Activated T-helper 1 cell treated with anti-CD3 and anti-CD28 coated beads, Interleukin-12 subunit alpha, Interleukin-12 subunit beta, Interleukin-2, Interleukin-4 antibody, amounts not matched to agents 30 ng/mL and 10 ng/mL and 1 ng/mL, durations not matched to agents 14 hours and 24 hours and 36 hours (primary cell): ENCODE results near the gene CDH1. TPM values are rescaled to one million over a fixed set of nuclear protein-coding genes. Genes with fewer than 3 reads are reported as not detected.

ENCODE experiments used
- DNase-seq: peaks from one replicate; pipeline ENCODE4 v3.0.0; 2021; ENCODE audit warnings: low spot score
- H3K27ac Mint-ChIP-seq: one replicate; pipeline ENCODE4 v1.8.0; 2021; ENCODE audit warnings: mild to moderate bottlenecking, mixed read lengths
- H3K27me3 Mint-ChIP-seq: one replicate; pipeline ENCODE4 v1.8.0; 2022; ENCODE audit warnings: mild to moderate bottlenecking, moderate library complexity, mixed read lengths; ENCODE audit not compliant: insufficient read depth
- H3K36me3 Mint-ChIP-seq: one replicate; pipeline ENCODE4 v1.8.0; 2021; ENCODE audit warnings: low read depth, mixed read lengths
- H3K4me1 Mint-ChIP-seq: one replicate; pipeline ENCODE4 v1.8.0; 2021; ENCODE audit warnings: low read depth, mixed read lengths
- H3K4me3 Mint-ChIP-seq: one replicate; pipeline ENCODE4 v1.8.0; 2021; ENCODE audit warnings: mild to moderate bottlenecking, moderate library complexity, mixed read lengths
- H3K9me3 Mint-ChIP-seq: one replicate; pipeline ENCODE4 v1.8.0; 2021; ENCODE audit warnings: mixed read lengths
- intact Hi-C: fragments of 100-400 bp; cut with micrococcal nuclease; formaldehyde crosslinking; loops from one replicate; pipeline ENCODE4 v1.15.1; 2024
- total RNA-seq: library from RNA; stranded (reverse); gene quantifications from 2 replicates; pipeline ENCODE4 v1.2.3, GENCODE V29; 2022

Gene CDH1
- total RNA-seq, 1 donor from 2014 or later: 2.2 TPM

DNA sequence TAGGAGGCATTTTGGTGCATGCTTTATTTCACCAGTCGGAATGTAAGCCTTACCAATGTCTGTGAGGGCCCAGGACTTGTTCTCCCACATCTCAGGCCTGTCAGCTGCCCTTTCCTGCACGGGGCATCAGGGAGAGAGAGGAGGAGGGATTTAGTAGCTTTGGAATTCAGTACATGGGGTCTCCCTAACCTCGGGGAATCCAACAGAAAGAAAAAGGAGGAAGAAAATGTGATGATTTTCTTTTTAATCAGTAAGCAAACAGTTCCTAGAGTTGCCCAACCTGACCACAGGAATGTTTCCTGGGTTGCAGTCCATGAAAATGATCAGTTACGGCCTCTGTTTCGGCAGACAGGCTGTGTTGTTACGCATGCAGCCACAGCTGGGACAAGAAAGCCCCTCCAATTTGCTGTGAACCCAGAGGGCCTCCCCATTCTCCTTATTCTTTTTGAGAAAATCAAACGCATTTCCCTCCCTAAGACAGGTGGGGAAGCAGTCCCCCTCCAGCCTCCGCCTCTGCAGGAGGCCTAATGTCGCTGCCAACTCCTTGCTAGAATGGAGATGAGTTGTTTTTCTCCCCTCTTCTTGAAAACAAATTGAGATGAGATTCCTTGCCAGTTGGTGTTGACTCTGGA, 53.2 kb downstream of the CDH1 start:
- Mint-ChIP-seq H3K27me3 (peaks cover 6% of the 10 kb centered on the region), H3K4me3 (no peak overlapping the region), H3K27ac (no peak overlapping the region), H3K4me1 (no peaks in the 10 kb centered on the region), H3K36me3 (no peaks in the 10 kb centered on the region), H3K9me3 (no peaks in the 10 kb centered on the region)
- DNase-seq: no peak
- intact Hi-C loops: no loop called here

DNA sequence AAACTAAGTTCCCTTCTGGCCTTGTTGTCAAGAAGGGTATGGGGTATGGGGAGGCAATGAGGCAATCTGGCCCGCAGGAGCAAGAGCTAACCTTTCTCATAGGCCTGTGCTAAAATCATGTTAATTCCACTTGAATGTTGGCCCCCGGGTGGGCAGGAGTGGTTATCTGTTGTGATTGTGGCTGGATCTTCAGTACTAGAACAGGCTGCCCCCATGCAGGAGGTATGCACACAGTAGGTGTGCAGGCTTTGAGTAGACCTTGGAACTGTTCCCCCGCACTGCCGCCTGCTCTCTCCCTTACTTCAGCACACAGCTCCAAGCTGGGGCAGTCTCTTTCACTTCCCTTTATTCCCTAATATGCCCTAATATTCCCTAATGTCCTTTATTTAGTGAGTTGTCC, 53.9 kb downstream of the CDH1 start:
- intact Hi-C loops: no loop called here
- no peak for DNase-seq
- no peaks in the 10 kb centered on the region for H3K9me3 Mint-ChIP-seq
- peaks cover 6% of the 10 kb centered on the region for H3K27me3 Mint-ChIP-seq
- no peaks in the 10 kb centered on the region for H3K36me3 Mint-ChIP-seq
- H3K4me1 Mint-ChIP-seq: no peaks in the 10 kb centered on the region
- no peak overlapping the region for H3K4me3 Mint-ChIP-seq
- H3K27ac Mint-ChIP-seq: no peak overlapping the region

DNA sequence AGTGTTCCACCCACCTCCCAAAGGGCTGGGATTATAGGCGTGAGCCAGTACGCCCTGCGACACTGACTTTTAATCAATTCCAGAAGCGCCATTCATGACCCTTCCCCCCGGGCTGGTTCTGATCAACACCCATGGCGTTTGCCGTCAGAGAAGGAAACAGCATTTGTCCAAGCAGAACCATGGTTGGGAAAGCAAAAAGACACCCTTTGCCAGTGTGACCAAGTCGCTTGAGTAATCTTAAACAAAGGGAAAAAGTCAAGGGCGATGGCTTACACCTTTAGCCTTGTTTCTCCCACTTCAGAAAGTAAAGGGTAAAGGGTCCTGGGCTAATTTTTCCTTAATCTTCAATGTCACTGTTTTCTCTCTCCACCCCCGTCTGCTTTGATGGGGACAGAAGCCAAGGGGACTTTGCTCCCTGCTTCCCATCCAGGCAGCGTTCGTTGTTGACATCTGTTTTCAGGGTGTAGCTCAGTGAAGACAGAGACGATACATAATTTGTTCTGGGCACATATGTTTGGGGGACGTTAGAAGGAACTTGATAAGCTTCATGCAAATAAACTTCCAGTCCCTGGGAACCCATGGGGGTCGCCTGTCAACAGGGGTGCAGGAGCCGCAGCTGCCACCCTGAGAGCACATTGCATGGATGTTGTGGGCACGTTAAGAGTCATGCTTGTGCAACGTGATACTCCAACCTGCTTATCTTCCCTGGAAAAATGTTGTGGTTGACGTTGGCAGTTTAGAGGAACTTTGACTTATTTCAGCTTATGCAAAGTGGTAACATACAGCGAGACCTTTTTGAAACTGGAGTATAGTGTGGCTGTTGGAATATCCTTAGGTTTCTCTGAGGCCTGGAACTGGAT, 55.6 kb downstream of the CDH1 start:
- intact Hi-C loops: no loop called here
- Mint-ChIP-seq H3K9me3 (no peaks in the 10 kb centered on the region), H3K36me3 (no peaks in the 10 kb centered on the region), H3K27ac (no peak overlapping the region), H3K4me1 (no peaks in the 10 kb centered on the region), H3K27me3 (peaks cover 6% of the 10 kb centered on the region), H3K4me3 (no peak overlapping the region)
- no peak for DNase-seq

DNA sequence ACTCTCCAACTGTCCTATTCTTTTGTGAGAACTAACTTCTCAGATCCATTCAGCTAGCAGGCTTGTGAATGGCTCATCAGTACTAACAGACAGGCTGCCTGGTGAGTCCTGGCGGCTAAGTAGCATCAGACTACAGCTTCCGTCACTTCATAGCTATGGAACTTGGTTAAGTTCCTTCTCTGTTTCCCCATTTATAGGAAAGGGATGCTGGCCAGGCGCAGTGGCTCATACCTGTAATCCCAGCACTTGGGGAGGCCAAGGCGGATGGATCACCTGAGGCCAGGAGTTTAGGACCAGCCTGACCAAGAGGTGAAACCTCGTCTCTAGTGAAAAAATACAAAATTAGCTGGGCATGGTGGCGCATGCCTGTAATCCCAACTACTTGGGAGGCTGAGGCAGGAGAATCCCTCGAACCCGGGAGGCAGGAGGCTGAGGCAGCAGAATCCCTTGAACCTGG, 56.3 kb downstream of the CDH1 start:
- H3K9me3 Mint-ChIP-seq: no peaks in the 10 kb centered on the region
- H3K4me1 Mint-ChIP-seq: no peaks in the 10 kb centered on the region
- no peaks in the 10 kb centered on the region for H3K36me3 Mint-ChIP-seq
- no peak overlapping the region for H3K27ac Mint-ChIP-seq
- intact Hi-C loops: no loop called here
- no peak overlapping the region for H3K4me3 Mint-ChIP-seq
- peaks cover 3% of the 10 kb centered on the region for H3K27me3 Mint-ChIP-seq
- no peak for DNase-seq

DNA sequence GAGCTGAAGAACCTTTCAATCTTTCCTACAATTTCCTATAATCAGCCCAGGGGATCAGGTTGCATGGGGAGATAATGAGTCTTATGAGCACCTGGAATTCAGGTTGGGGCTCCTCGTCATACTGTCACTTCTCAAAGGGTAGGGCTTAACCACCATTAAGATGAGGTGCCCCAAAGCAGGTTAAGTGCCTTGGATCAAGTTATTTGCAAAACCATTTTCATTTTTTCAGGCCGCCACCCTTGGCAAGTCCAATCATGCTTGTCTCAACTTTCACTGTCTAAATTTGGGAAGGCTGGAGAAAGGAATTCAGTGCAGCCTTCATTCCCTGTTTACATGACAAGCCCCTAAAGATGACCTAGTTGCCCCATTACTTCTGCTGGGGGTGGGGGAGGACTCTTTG, 61.3 kb downstream of the CDH1 start:
- peaks cover 2% of the 10 kb centered on the region for H3K27me3 Mint-ChIP-seq
- H3K27ac Mint-ChIP-seq: no peak overlapping the region
- no peak overlapping the region for H3K4me3 Mint-ChIP-seq
- H3K9me3 Mint-ChIP-seq: no peaks in the 10 kb centered on the region
- H3K36me3 Mint-ChIP-seq: no peaks in the 10 kb centered on the region
- intact Hi-C loops: no loop called here
- no peaks in the 10 kb centered on the region for H3K4me1 Mint-ChIP-seq
- DNase-seq: no peak

DNA sequence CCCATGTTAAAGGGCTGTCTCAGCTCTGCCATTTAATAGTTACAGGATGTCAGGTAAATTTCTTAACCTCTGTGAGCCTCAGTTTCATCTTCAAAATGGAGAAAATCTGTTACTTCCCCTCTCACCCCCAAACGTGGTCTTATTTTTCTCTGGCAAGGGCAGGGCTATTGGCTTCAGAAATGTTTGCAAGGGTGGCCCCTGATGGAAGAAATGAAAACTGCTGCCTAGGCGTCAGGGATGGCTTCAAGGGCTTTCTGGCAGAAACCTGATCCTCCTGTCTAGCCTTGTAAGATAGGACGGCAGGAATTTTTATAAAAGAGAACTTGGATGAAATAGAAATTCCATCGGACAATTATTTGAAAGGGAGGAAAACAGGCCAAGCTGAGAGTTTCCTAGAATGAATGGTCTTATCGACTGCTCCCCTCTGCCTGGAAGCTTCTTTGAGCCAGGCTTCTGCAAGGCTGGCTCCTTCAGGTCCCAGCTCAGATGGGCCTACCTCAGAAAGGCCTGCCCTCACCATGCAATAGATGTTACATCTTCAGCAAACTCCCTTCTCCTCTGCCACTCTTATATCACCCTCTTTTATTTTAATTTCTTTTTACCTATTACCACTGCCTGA, 63.3 kb downstream of the CDH1 start:
- Mint-ChIP-seq H3K9me3 (no peaks in the 10 kb centered on the region), H3K27ac (no peak overlapping the region), H3K27me3 (peaks cover 2% of the 10 kb centered on the region), H3K4me3 (no peak overlapping the region), H3K4me1 (peaks cover 4% of the 10 kb centered on the region), H3K36me3 (no peaks in the 10 kb centered on the region)
- intact Hi-C loops: loop anchor here (1.0 to 10.0 kb wide), 4 partner anchors 48 to 272 kb away; no protein-coding TSS in a partner anchor
- peak; percentile 48 for DNase-seq

DNA sequence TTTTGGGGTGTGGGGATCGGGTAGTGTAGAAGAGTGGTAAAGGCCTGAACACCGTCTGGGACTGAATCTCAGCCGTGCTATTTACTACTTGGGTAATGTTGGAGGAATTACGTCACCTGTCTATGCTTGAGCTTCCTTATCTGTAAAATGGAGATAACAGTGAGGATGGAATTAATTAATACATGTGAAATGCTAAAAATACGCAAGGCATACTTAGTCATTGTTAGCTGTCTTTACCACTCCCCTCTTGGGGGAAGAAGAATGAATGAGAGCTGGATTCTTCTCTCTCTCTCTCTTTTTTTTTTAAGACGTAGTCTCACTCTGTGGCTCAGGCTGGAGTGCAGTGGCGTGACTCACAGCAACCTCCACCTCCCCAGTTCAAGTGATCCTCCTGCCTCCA, 65.1 kb downstream of the CDH1 start:
- H3K27me3 Mint-ChIP-seq: peaks cover 2% of the 10 kb centered on the region
- no peak overlapping the region for H3K27ac Mint-ChIP-seq

DNA sequence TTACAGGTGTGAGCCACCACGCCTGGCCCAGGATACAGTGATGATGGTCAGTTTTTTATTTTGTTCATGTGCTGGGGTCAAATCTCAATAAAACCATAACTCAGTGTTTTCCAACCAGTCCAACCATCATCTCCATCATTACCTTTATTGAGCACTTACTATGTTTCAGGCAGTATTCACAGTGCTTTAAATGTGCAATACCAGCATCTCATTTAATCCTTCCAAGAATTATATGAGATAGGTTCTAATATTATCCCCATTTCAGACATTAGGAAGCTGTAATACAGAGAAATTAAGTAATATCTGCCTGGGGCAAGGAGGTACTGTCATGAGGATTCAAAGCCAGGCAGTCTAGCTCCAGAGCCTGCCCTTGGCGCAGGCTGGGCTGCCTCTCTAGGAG, 69.3 kb downstream of the CDH1 start:
- no peak overlapping the region for H3K27ac Mint-ChIP-seq
- peaks cover 5% of the 10 kb centered on the region for H3K4me1 Mint-ChIP-seq
- peaks cover 10% of the 10 kb centered on the region for H3K27me3 Mint-ChIP-seq
- intact Hi-C loops: loop anchor here (10.0 kb wide), 1 partner anchor 212 kb away; no protein-coding TSS in a partner anchor
- H3K9me3 Mint-ChIP-seq: no peaks in the 10 kb centered on the region
- no peaks in the 10 kb centered on the region for H3K36me3 Mint-ChIP-seq
- DNase-seq: no peak
- H3K4me3 Mint-ChIP-seq: no peak overlapping the region

More for the DNA sequence above, 65.1 kb downstream of the CDH1 start:
- intact Hi-C loops: loop anchor here (5.0 to 10.0 kb wide), 2 partner anchors 50 to 207 kb away; no protein-coding TSS in a partner anchor
- DNase-seq: no peak
- Mint-ChIP-seq H3K4me1 (peaks cover 5% of the 10 kb centered on the region), H3K4me3 (no peak overlapping the region), H3K36me3 (no peaks in the 10 kb centered on the region), H3K9me3 (no peaks in the 10 kb centered on the region)

DNA sequence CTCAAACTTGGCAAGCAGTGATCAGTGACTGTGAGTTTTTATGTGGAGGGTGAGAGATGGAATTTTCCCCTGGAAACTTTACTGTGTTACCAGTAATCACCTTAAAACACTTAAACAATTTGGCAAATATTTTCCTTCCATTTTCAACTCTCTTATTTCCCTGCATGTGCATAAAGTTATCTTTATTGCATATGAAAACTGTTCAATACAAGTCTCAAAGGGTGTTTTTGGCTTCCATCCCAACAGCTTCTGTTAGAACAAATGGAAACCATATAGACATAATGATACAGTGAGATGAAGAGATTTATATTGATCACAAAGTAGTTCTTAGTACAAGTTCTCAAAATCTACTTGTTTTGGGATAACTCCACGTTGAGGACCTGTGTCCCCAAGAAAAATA, 69.9 kb downstream of the CDH1 start:
- Mint-ChIP-seq H3K27ac (no peak overlapping the region), H3K9me3 (no peaks in the 10 kb centered on the region)

DNA sequence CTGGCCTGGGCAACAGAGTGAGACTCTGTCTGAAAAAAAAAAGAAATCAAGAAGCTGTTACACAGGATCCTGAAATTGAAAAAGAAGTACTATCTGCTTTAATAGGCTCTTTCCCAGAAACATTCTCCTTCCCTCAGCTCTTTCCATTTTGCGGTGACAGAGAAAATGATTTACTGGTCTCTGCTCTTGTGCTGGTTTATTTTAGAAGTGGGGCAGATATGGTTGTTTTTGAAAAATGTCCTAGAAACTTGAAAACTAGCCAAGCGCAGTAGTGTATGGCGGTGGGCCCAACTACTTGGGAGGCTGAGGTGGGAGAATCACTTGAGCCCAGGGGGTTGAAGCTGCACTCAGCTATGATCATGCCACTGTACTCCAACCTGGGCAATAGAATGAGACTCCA, 77.4 kb downstream of the CDH1 start:
- no peaks in the 10 kb centered on the region for H3K36me3 Mint-ChIP-seq
- intact Hi-C loops: no loop called here
- H3K27me3 Mint-ChIP-seq: peaks cover 3% of the 10 kb centered on the region
- H3K27ac Mint-ChIP-seq: no peak overlapping the region
- peaks cover 4% of the 10 kb centered on the region for H3K4me1 Mint-ChIP-seq
- H3K9me3 Mint-ChIP-seq: no peaks in the 10 kb centered on the region
- H3K4me3 Mint-ChIP-seq: no peak overlapping the region
- DNase-seq: no peak

More for the DNA sequence above, 69.9 kb downstream of the CDH1 start:
- H3K27me3 Mint-ChIP-seq: peaks cover 8% of the 10 kb centered on the region
- H3K4me3 Mint-ChIP-seq: no peak overlapping the region
- no peak for DNase-seq
- H3K36me3 Mint-ChIP-seq: no peaks in the 10 kb centered on the region
- peaks cover 5% of the 10 kb centered on the region for H3K4me1 Mint-ChIP-seq
- intact Hi-C loops: loop anchor here (10.0 kb wide), 1 partner anchor 212 kb away; no protein-coding TSS in a partner anchor

DNA sequence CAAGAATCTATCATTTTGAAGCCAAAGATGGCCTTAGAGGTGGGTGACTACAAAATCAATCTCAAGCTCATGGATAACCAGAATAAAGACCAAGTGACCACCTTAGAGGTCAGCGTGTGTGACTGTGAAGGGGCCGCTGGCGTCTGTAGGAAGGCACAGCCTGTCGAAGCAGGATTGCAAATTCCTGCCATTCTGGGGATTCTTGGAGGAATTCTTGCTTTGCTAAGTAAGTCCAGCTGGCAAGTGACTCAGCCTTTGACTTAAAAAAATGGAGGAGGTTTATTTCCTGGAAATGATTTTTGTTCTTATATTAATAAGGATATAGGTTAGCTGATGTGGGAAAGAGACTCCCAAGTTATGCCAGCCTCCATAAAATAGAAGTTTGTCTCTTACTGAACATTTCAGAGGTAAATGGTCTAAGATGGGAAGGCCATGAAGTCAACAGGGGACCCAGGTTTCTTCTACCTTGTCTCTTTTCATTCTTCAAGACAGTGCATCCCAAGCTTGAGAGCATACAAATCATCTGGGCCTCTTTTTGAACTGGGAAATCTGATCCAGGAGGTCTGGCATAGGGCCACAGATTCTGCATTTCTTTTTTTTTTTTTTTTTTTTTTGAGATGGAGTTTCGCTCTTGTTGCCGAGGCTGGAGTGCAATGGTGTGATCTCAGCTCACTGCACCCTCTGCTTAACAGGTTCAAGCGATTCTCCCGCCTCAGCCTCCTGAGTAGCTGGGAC, 86.5 kb downstream of the CDH1 start:
- DNase-seq: no peak
- Mint-ChIP-seq H3K4me3 (no peak overlapping the region), H3K9me3 (no peaks in the 10 kb centered on the region), H3K4me1 (no peaks in the 10 kb centered on the region), H3K36me3 (no peaks in the 10 kb centered on the region), H3K27ac (no peak overlapping the region), H3K27me3 (peaks cover 3% of the 10 kb centered on the region)
- intact Hi-C loops: no loop called here

DNA sequence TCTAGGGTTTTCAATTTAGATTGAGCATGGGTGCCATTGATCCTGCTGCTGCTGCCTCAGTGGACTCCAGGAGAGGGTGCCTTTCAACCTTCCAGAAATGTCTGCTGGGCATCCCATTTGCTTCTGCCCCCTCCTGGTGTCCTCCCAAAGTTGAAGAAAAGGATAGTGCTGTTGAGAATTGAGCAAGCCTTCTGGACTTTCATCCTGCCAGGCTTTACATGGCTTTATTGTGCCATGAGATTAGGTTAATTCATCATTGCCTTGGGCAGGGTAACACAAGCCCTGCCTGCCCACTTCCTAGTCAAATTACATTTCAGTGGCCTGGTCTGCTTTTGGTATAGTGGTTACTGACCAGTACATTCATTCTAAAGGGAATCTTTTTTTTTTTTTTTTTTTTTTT, 88.3 kb downstream of the CDH1 start:
- Mint-ChIP-seq H3K4me3 (no peak overlapping the region), H3K27me3 (peaks cover 5% of the 10 kb centered on the region), H3K27ac (no peak overlapping the region), H3K9me3 (no peaks in the 10 kb centered on the region), H3K36me3 (no peaks in the 10 kb centered on the region), H3K4me1 (no peaks in the 10 kb centered on the region)
- no peak for DNase-seq
- intact Hi-C loops: no loop called here
